CD4-positive, alpha-beta T cell treated with Interleukin-17A for 1 hour (primary cell): Measurements from ENCODE around the gene NXPE3.
A peak's percentile ranks its signal among the peaks of the same experiment; 100 is the strongest.
"Not testable (repeated sequence)": the region's sequence is repeated elsewhere in the genome, so short reads cannot be mapped to it uniquely, and the experiment has no call there.

Source experiments
- DNase-seq: peaks from one replicate; pipeline ENCODE4 v3.0.0-alpha.2; 2020

Gene NXPE3

DNA sequence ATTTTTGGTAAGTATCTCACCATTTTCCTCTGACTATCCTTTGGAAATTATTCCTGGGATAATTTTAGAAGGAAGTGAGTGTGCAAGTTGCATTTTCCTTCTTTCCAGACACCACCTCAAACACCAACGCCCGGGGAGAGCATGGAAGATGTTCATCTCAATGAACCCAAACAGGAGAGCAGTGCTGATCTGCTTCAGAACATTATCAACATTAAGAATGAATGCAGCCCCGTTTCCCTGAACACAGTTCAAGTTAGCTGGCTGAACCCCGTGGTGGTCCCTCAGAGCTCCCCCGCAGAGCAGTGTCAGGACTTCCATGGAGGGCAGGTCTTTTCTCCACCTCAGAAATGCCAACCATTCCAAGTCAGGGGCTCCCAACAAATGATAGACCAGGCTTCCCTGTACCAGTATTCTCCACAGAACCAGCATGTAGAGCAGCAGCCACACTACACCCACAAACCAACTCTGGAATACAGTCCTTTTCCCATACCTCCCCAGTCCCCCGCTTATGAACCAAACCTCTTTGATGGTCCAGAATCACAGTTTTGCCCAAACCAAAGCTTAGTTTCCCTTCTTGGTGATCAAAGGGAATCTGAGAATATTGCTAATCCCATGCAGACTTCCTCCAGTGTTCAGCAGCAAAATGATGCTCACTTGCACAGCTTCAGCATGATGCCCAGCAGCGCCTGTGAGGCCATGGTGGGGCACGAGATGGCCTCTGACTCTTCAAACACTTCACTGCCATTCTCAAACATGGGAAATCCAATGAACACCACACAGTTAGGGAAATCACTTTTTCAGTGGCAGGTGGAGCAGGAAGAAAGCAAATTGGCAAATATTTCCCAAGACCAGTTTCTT lies 74.2 kb downstream of the NXPE3 start:
- DNase-seq: no peak

DNA sequence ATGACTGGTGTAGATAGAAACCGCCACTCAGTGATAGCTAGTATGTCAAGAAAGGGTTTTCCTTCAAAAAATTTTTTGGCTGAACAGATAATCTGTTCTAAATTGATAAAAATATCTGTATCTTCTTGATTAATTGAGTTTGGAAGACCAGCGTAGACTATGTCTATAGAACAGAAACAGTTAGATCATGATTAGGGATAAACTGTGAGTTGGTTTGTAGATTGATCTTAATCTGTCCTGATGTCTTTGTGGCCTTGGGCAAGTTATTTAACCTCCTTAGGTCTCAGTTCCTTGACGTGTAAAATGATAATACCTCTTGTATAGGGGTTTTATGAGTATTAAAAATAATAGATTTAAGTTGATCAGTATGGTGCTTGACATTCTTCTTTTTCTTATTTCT lies 75.0 kb downstream of the NXPE3 start:
- DNase-seq: no peak

GRCh38 chr3:101854608-101855304 lies 75.7 kb downstream of the NXPE3 start:
- DNase-seq: no peak

GRCh38 chr3:101857301-101857741 lies 78.3 kb downstream of the NXPE3 start:
- DNase-seq: no peak

DNA sequence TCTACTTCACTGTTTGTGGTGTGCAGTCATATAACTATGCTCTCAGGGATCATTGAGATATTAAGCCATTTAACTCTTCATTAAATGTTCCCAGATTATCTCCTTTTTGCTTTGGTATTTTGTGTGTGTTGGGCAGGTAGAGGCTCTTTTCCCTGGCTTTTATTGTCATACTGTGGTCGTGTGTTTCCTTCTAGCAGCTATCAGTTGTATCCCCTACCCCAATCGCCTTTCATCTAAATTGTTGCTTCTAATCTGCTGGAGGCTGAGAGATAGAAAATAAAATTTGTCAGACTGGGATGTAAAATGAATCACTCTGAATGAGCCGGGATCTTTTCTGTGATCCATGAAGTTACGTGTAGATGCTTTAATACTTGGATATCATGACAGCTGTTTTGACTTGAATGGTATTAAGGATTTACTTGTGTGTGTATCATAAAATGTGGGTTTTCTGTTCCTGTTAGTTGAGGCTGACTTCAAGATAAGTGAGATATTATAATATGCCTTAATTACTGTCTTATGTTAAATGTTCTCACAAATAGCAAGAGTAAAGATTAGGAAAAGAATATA lies 79.5 kb downstream of the NXPE3 start:
- no peak for DNase-seq

DNA sequence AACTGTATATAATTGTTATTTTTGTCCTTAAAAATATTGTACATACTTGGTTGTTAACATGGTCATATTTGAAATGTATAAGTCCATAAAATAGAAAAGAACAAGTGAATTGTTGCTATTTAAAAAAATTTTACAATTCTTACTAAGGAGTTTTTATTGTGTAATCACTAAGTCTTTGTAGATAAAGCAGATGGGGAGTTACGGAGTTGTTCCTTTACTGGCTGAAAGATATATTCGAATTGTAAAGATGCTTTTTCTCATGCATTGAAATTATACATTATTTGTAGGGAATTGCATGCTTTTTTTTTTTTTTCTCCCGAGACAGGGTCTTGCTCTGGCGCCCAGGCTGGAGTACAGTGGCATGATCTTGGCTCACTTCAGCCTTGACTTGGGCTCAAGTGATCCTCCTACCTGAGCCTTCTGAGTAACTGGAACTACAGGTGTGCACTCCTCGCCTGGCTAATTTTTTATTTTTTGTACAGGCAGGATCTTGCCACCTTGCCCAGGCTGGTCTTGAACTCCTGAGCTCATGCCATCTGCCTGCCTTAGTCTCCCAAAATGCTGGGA lies 81.0 kb downstream of the NXPE3 start:
- DNase-seq: no peak

DNA sequence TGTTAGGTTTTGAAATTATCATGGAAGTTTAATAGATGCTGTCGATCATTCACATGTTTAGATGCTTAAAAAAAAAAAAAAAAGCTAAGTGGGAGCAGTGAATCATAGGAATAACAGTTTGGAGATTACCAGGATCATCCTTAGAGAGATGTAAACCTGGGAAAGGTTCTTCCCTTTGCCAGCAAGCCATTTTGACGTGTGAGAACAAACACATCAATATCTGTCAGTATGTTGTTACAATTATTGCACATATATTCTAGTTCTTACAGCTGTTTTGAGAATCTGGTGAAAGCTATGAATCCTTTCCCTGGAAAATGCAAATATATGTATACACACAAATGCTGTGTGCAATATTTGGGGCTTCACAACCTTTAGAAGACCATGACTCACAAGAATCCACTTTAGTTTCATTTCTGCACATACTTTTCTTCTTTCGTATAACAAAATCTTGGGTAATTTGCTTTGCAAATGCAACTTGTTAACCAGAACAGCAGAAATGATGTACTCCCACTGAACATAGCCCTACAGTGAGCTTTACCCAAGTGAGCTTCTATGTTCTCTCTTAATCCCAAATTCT lies 82.3 kb downstream of the NXPE3 start:
- peak; percentile 45 for DNase-seq

- peak; percentile 51 for DNase-seq
Observed at GRCh38 chr3:101861789-101862415, 82.9 kb downstream of the NXPE3 start.

DNA sequence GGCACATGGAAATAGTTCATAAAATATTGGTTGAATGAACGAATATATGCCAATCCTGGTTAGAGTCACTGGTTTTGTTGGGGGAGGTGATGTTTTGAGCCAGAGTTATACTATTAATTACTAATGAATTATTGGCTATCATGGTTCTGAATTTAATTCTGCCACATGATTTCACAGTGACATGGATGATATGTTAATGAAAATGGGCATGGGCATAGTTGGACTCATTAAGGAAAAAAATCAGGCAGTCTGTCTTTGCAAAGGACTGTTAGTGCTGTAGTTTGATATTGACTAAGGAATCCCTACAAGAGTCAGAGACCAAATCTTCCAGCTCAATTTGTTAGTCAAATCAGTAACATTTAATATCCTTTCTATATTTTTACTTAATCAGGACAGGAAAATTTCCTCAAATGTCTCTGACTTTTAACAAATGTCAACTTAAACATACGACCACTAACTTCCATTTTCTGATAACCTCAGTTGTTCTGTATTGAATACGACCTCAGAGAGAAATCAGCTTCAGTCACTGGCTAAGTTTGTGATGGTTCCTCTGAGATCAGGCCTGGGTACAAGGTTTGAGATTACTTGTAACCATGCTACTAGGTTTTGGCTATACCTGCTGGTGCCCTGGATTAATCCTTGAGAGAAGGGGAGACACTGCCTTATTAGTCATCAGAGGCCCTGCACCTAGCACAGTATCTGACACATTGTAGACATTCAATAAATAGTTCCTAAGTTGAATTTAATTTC lies 83.6 kb downstream of the NXPE3 start:
- DNase-seq: peak; percentile 55

DNA sequence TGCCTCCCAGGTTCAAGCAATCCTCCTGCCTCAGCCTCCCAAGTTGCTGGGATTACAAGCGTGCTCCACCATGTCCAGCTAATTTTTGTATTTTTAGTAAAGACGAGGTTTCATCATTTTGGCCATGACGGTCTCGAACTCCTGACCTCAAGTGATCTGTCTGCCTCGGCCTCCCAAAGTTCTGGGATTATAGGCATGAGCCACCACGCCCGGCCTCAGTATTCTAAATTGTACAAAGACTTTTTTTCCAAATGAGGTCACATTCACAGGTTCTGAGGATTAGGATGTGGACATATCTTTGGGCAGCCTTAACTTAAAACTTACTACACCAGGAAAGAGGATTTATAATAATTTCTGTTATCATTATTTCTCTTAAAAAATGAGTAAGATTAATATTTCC lies 85.9 kb downstream of the NXPE3 start:
- DNase-seq: not testable (repeated sequence)

GRCh38 chr3:101865751-101866509 lies 86.9 kb downstream of the NXPE3 start:
- peak; percentile 39 for DNase-seq

DNA sequence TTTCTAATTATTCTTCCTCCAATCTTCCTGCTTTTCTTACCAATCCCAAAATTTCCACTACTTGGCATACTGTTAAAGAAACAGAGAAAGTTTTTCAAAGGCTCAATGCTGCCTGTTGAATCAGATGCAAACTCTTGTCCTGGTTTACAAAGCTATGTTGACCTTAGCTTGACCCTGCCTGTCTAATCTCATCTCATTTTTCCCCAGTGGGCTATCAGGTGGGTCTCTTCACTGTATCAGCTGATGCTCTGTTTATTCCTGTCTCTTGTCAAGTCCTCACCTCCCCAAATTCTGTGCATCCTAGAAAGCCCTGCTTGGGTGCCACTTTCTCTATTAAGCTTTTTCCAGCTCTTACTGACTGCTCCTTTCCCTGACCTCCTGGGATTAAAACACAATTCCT lies 88.5 kb downstream of the NXPE3 start:
- no peak for DNase-seq

GRCh38 chr3:101867996-101868395 lies 89.0 kb downstream of the NXPE3 start:
- DNase-seq: no peak

DNA sequence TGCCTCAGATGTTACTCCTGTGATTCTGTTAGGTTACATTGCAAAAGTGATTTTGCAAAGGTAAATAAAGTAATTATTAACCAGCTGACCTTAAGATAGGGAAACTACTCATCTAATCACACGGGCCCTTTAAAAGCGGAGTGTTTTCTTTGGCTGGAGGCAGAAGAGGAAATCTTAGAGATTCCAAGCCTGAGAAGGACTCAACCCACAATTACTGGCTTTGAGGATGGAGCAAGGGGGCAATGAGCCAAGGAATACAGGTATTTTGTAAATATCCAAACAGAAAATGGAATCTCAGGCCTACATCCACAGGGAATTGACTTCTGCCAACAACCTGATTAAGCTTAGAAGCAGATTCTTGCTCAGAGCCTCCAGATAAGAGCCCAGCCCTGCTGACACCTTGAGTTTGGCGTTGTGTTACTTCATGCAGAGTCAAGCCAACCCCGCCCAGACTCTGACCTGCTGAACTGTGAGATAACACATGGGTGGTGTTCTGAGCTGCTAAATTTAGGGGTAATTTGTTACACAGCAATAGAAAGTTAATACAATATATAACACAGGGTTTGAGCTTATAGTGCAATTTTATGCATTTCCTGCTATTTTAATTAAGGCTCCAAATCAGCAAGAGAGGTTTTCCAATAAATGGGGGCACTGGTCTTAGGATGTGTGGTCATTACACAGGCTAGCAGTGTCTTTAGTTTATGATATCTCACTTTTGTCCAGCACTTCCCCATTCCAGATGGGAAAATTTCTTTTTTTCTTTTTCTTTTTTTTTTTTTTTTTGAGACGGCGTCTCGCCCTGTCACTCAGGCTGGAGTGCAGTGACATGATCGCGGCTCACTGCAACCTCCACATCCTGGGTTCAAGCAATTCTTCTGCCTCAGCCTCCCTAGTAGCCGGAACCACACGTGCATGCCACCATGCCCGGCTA lies 89.8 kb downstream of the NXPE3 start:
- peak; percentile 17 for DNase-seq

GRCh38 chr3:101870138-101870537 lies 91.1 kb downstream of the NXPE3 start:
- DNase-seq: no peak

DNA sequence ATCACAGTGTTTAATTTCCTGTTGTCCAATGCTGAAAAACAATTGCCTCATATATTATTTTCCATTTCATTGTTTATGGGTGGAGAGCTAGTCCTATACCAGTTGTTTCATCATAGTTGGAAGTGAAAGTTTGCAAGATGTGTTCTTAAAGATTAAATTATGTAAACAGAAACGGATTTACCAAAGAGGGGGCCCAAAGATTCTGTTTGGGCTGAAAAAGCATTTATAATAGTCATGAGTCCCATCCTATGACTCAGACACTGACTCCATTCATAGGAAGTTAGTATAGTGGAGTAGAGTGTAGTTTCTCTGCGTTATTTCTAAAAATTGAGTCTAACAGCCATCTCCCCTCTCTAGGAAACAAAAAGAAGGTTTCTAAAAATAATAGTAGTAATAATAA lies 94.6 kb downstream of the NXPE3 start:
- peak; percentile 10 for DNase-seq

- DNase-seq: peak; percentile 22
Observed at GRCh38 chr3:101876142-101876541, 97.1 kb downstream of the NXPE3 start.
